Osteoblast (primary cell): ENCODE measurements around the gene RNU1-4. TPM values are rescaled to one million over a fixed set of nuclear protein-coding genes. Genes with fewer than 3 reads are reported as not detected.
A peak's percentile ranks its signal among the peaks of the same experiment; 100 is the strongest.
"Not testable (repeated sequence)": the region's sequence is repeated elsewhere in the genome, so short reads cannot be mapped to it uniquely, and the experiment has no call there.

Source experiments
- DNase-seq: peaks from one replicate; pipeline ENCODE4 v3.0.0; 2011; ENCODE audit warnings: low spot score, mixed read lengths; ENCODE audit not compliant: insufficient read length; ENCODE audit errors: missing footprints
- H2AFZ ChIP-seq: 2 replicates; pipeline ENCODE4 v1.6.0; 2011; ENCODE audit warnings: mild to moderate bottlenecking, low read length
- H3K27ac ChIP-seq: 2 replicates; pipeline ENCODE4 v1.5.1; 2011; ENCODE audit warnings: mild to moderate bottlenecking, low read depth, low read length, moderate library complexity
- H3K27me3 ChIP-seq: 2 replicates; pipeline ENCODE4 v1.6.0; 2012; ENCODE audit warnings: mild to moderate bottlenecking, control low read depth, inconsistent platforms, low read length, moderate library complexity; ENCODE audit not compliant: insufficient read depth
- H3K36me3 ChIP-seq: 2 replicates; pipeline ENCODE4 v1.5.1; 2011; ENCODE audit warnings: mild to moderate bottlenecking, low read length, control low read depth, moderate library complexity; ENCODE audit not compliant: insufficient read depth
- H3K4me1 ChIP-seq: 2 replicates; pipeline ENCODE4 v1.5.1; 2011; ENCODE audit warnings: mild to moderate bottlenecking, low read length, control low read depth, moderate library complexity; ENCODE audit not compliant: insufficient read depth
- H3K4me2 ChIP-seq: 2 replicates; pipeline ENCODE4 v1.6.0; 2011; ENCODE audit warnings: mild to moderate bottlenecking, low read length; ENCODE audit not compliant: insufficient read depth
- H3K4me3 ChIP-seq: fragments of 200-600 bp; sonication (generic); 3 replicates; pipeline ENCODE4 v1.5.1; 2012; ENCODE audit warnings: mild to moderate bottlenecking, low read length, inconsistent platforms; ENCODE audit not compliant: insufficient read depth
- H3K79me2 ChIP-seq: 2 replicates; pipeline ENCODE4 v1.6.0; 2012; ENCODE audit warnings: mild to moderate bottlenecking, low read length, control low read depth, inconsistent platforms; ENCODE audit not compliant: insufficient read depth
- H3K9me3 ChIP-seq: 2 replicates; pipeline ENCODE4 v1.5.1; 2011; ENCODE audit warnings: low read depth, low read length, control low read depth
- H4K20me1 ChIP-seq: 2 replicates; pipeline ENCODE4 v1.6.0; 2012; ENCODE audit warnings: mild to moderate bottlenecking, low read length, control low read depth; ENCODE audit not compliant: insufficient read depth
- total RNA-seq: library from RNA; depleted of rRNA; stranded (reverse); fragments of >200 nt; gene quantifications from 2 replicates; pipeline ENCODE4 v1.2.3, GENCODE V29; 2012

The RNU1-4 gene
- total RNA-seq, 1 donor = not detected

- not testable (repeated sequence) for DNase-seq, H3K9me3 ChIP-seq, H3K36me3 ChIP-seq, H3K4me2 ChIP-seq, H2AFZ ChIP-seq, H3K27ac ChIP-seq, H3K4me1 ChIP-seq, H3K79me2 ChIP-seq, H4K20me1 ChIP-seq, H3K27me3 ChIP-seq, H3K4me3 ChIP-seq
Measured at GRCh38 chr1:16759650-16760455, 19.5 kb downstream of the RNU1-4 start.

- not testable (repeated sequence) for H3K4me2 ChIP-seq, H3K4me1 ChIP-seq, DNase-seq, H3K27ac ChIP-seq, H4K20me1 ChIP-seq, H3K36me3 ChIP-seq, H3K79me2 ChIP-seq, H3K9me3 ChIP-seq, H3K4me3 ChIP-seq, H2AFZ ChIP-seq
- H3K27me3 ChIP-seq = peaks cover 12% of the 10 kb centered on the region
Measured at GRCh38 chr1:16760456-16760765, 20.1 kb downstream of the RNU1-4 start.

GRCh38 chr1:16760801-16761200 is 20.5 kb downstream of the RNU1-4 start:
- H3K9me3 ChIP-seq, H3K4me3 ChIP-seq, DNase-seq, H3K4me2 ChIP-seq, H3K4me1 ChIP-seq, H4K20me1 ChIP-seq, H2AFZ ChIP-seq, H3K27ac ChIP-seq, H3K36me3 ChIP-seq, H3K79me2 ChIP-seq: not testable (repeated sequence)
- H3K27me3 ChIP-seq = peaks cover 16% of the 10 kb centered on the region

GRCh38 chr1:16764248-16764819 is 24.0 kb downstream of the RNU1-4 start:
- peak; percentile 9 for DNase-seq
- not testable (repeated sequence) for H2AFZ ChIP-seq, H3K4me2 ChIP-seq, H3K79me2 ChIP-seq, H4K20me1 ChIP-seq, H3K27ac ChIP-seq, H3K9me3 ChIP-seq, H3K4me1 ChIP-seq, H3K4me3 ChIP-seq, H3K36me3 ChIP-seq
- H3K27me3 ChIP-seq = peaks cover 33% of the 10 kb centered on the region

GRCh38 chr1:16764820-16765655 is 24.7 kb downstream of the RNU1-4 start:
- not testable (repeated sequence) for DNase-seq
- peaks cover 33% of the 10 kb centered on the region for H3K27me3 ChIP-seq

GRCh38 chr1:16765731-16766605 is 25.7 kb downstream of the RNU1-4 start:
- not testable (repeated sequence) for H3K4me2 ChIP-seq, H3K4me1 ChIP-seq, H4K20me1 ChIP-seq, H3K36me3 ChIP-seq, H3K79me2 ChIP-seq, H3K27ac ChIP-seq, DNase-seq, H3K9me3 ChIP-seq, H3K4me3 ChIP-seq, H2AFZ ChIP-seq
- H3K27me3 ChIP-seq = peaks cover 33% of the 10 kb centered on the region

More at GRCh38 chr1:16764820-16765655, 24.7 kb downstream of the RNU1-4 start:
- not testable (repeated sequence) for H3K27ac ChIP-seq, H3K4me2 ChIP-seq, H2AFZ ChIP-seq, H3K36me3 ChIP-seq, H3K4me1 ChIP-seq, H3K79me2 ChIP-seq, H4K20me1 ChIP-seq, H3K9me3 ChIP-seq, H3K4me3 ChIP-seq

GRCh38 chr1:16766689-16767256 is 26.5 kb downstream of the RNU1-4 start:
- not testable (repeated sequence) for H3K9me3 ChIP-seq, H3K79me2 ChIP-seq, H3K27ac ChIP-seq, H4K20me1 ChIP-seq, H3K4me3 ChIP-seq, H2AFZ ChIP-seq, H3K4me1 ChIP-seq, DNase-seq, H3K36me3 ChIP-seq, H3K4me2 ChIP-seq
- H3K27me3 ChIP-seq = peaks cover 33% of the 10 kb centered on the region

GRCh38 chr1:16770139-16770759 is 29.9 kb downstream of the RNU1-4 start:
- not testable (repeated sequence) for H2AFZ ChIP-seq, H3K4me3 ChIP-seq, H3K27ac ChIP-seq, H3K36me3 ChIP-seq, H3K4me2 ChIP-seq, DNase-seq, H3K9me3 ChIP-seq, H3K79me2 ChIP-seq, H4K20me1 ChIP-seq
- Histone ChIP-seq H3K4me1 (peaks cover 14% of the 10 kb centered on the region), H3K27me3 (peaks cover 28% of the 10 kb centered on the region)
